Fibroblast of lung (primary cell): ENCODE results near the gene IRF2. TPM values are rescaled to one million over a fixed set of nuclear protein-coding genes. Genes with fewer than 3 reads are reported as not detected.

Source experiments
- DNase-seq, 2 donors: peaks; one replicate each; pipeline versions ENCODE4 v3.0.0 to v3.0.0-alpha.2; 2010; ENCODE audit warnings: low read depth in 2 of 2
- H2AFZ ChIP-seq: 2 replicates; pipeline ENCODE4 v1.5.1; 2012; ENCODE audit warnings: low read length, control low read depth, inconsistent platforms
- H3K27ac ChIP-seq: 2 replicates; pipeline ENCODE4 v1.5.1; 2011; ENCODE audit warnings: low read length, control low read depth; ENCODE audit not compliant: insufficient read depth
- H3K27me3 ChIP-seq: 2 replicates; pipeline ENCODE4 v1.5.1; 2011; ENCODE audit warnings: mild to moderate bottlenecking, low read length; ENCODE audit not compliant: control insufficient read depth, insufficient read depth
- H3K36me3 ChIP-seq: 2 replicates; pipeline ENCODE4 v1.5.1; 2011; ENCODE audit warnings: low read length; ENCODE audit not compliant: control insufficient read depth, insufficient read depth
- H3K4me1 ChIP-seq: 2 replicates; pipeline ENCODE4 v1.5.1; 2011; ENCODE audit warnings: low read length; ENCODE audit not compliant: control insufficient read depth, insufficient read depth; ENCODE audit errors: extremely low read depth
- H3K4me2 ChIP-seq: 2 replicates; pipeline ENCODE4 v1.5.1; 2011; ENCODE audit warnings: low read length, control low read depth; ENCODE audit not compliant: insufficient read depth; ENCODE audit errors: extremely low read depth
- H3K4me3 ChIP-seq, 4 experiments: fragments of 200-600 bp in 1 of 4; sonication (generic) in 1 of 4; replicated peaks in 1 of 4; 2 replicates each; pipeline ENCODE4 v1.5.1; 2011 to 2016; ENCODE audit warnings: low read length in 4 of 4, low read depth in 3 of 4, mild to moderate bottlenecking in 3 of 4, control low read depth in 2 of 4, inconsistent platforms in 1 of 4, mixed read lengths in 1 of 4; ENCODE audit not compliant: insufficient read depth in 1 of 4; ENCODE audit errors: control extremely low read depth in 1 of 4
- H3K79me2 ChIP-seq: 2 replicates; pipeline ENCODE4 v1.5.1; 2012; ENCODE audit warnings: mild to moderate bottlenecking, low read length, inconsistent platforms; ENCODE audit not compliant: control insufficient read depth, insufficient read depth
- H3K9ac ChIP-seq: 2 replicates; pipeline ENCODE4 v1.5.1; 2011; ENCODE audit warnings: mild to moderate bottlenecking, low read length, control low read depth; ENCODE audit not compliant: insufficient read depth
- H3K9me3 ChIP-seq: 2 replicates; pipeline ENCODE4 v1.5.1; 2012; ENCODE audit warnings: low read depth, low read length; ENCODE audit not compliant: control insufficient read depth, insufficient read depth
- H4K20me1 ChIP-seq: 2 replicates; pipeline ENCODE4 v1.5.1; 2011; ENCODE audit warnings: low read length; ENCODE audit not compliant: control insufficient read depth, insufficient read depth; ENCODE audit errors: extremely low read depth
- CTCF ChIP-seq, 2 donors: IDR thresholded peaks in 1 of 2; conservative IDR thresholded peaks in 1 of 2; 1 replicate in 1 of 2; 2 replicates in 1 of 2; pipeline ENCODE4 v1.5.1; 2011 to 2012; ENCODE audit warnings: low read length in 2 of 2, control low read depth in 1 of 2, inconsistent platforms in 1 of 2, low read depth in 1 of 2, mild to moderate bottlenecking in 1 of 2
- EZH2 ChIP-seq: IDR thresholded peaks from 2 replicates; pipeline ENCODE4 v1.5.1; 2012; ENCODE audit warnings: low read length, control low read depth, mild to moderate bottlenecking; ENCODE audit errors: missing control alignments
- polyA plus RNA-seq, 2 donors: library from polyadenylated mRNA; depleted of rRNA in 1 of 2; stranded (reverse) in 1 of 2; unstranded in 1 of 2; fragments of >200 nt; gene quantifications; 2 replicates each; pipeline ENCODE4 v1.2.1, GENCODE V29; 2011 to 2012; ENCODE audit warnings: missing spikeins in 1 of 2
- total RNA-seq: library from RNA; depleted of rRNA; stranded (reverse); fragments of >200 nt; gene quantifications from 2 replicates; pipeline ENCODE4 v1.2.1, GENCODE V29; 2014

The IRF2 gene
- total and polyA plus RNA-seq, 2 donors (not counting 1 experiment from before 2014, with no cell fraction given) = 30.9 to 42.3 TPM

GRCh38 chr4:184364100-184364921, 110.0 kb downstream of the IRF2 start:
- Histone ChIP-seq H3K27me3 (no peaks in the 10 kb centered on the region), H4K20me1 (no peaks in the 10 kb centered on the region), H2AFZ (no peak overlapping the region), H3K36me3 (no peaks in the 10 kb centered on the region), H3K4me3 (no peak overlapping the region), H3K4me2 (no peak overlapping the region), H3K9ac (no peak overlapping the region), H3K27ac (no peak overlapping the region), H3K9me3 (no peaks in the 10 kb centered on the region), H3K4me1 (no peaks in the 10 kb centered on the region), H3K79me2 (no peaks in the 10 kb centered on the region)
- TF ChIP-seq CTCF (conservative IDR thresholded peaks at IDR 0.05 in 1 of 2, IDR thresholded peaks at IDR 0.05 in 1 of 2; ENCODE audit: low read depth in 1 of 2, low read length in 2 of 2) = no peak
- TF ChIP-seq EZH2 = no peak
- no peak for DNase-seq

- no peak for TF ChIP-seq EZH2
- Histone ChIP-seq H3K4me1 (no peaks in the 10 kb centered on the region), H3K36me3 (no peaks in the 10 kb centered on the region), H3K9me3 (no peaks in the 10 kb centered on the region), H3K27ac (no peak overlapping the region), H3K27me3 (no peaks in the 10 kb centered on the region), H4K20me1 (no peaks in the 10 kb centered on the region), H3K79me2 (no peaks in the 10 kb centered on the region), H2AFZ (no peak overlapping the region), H3K4me2 (no peak overlapping the region), H3K9ac (no peak overlapping the region), H3K4me3 (no peak overlapping the region)
- DNase-seq = no peak
Measured at GRCh38 chr4:184363258-184363657, 111.1 kb downstream of the IRF2 start.

- no peaks in the 10 kb centered on the region for H3K4me1 ChIP-seq
- H3K9me3 ChIP-seq = no peaks in the 10 kb centered on the region
- DNase-seq = peak in 1 of 2 donors; percentile 36
- H3K79me2 ChIP-seq = no peaks in the 10 kb centered on the region
- no peak overlapping the region for H3K4me2 ChIP-seq
- no peak overlapping the region for H2AFZ ChIP-seq
- H3K36me3 ChIP-seq = no peaks in the 10 kb centered on the region
- no peak overlapping the region for H3K9ac ChIP-seq
- TF ChIP-seq EZH2 (no peak), CTCF (conservative IDR thresholded peaks at IDR 0.05 in 1 of 2, IDR thresholded peaks at IDR 0.05 in 1 of 2; ENCODE audit: low read depth in 1 of 2, low read length in 2 of 2) (no peak)
- H4K20me1 ChIP-seq = no peaks in the 10 kb centered on the region
- no peak overlapping the region for H3K27ac ChIP-seq
- H3K27me3 ChIP-seq = no peaks in the 10 kb centered on the region
- no peak overlapping the region for H3K4me3 ChIP-seq
Measured at GRCh38 chr4:184362396-184362795, 112.0 kb downstream of the IRF2 start.
